Pancreas (tissue), 10 donors: ENCODE data around the gene FAM170B. TPM values are rescaled to one million over a fixed set of nuclear protein-coding genes. Genes with fewer than 3 reads are reported as not detected.

ENCODE experiments used
- ATAC-seq, 4 donors: fragments of 200-7000 bp; cut with Tn5 transposase; one replicate each; pipeline versions ENCODE4 v1.8.0 to v1.9.1; 2020; ENCODE audit warnings: mild to moderate bottlenecking in 4 of 4, moderate library complexity in 4 of 4
- DNase-seq, 6 donors: peaks; one replicate each; pipeline ENCODE4 v3.0.0-alpha.2; 2020
- FAIRE-seq: peaks from 2 replicates; lab custom pipeline; 2012; peaks lifted over from hg19 to GRCh38; lab: Jason Lieb, UNC
- H3K27ac ChIP-seq, 4 donors: fragments of 200-600 bp; sonication (generic); 1 replicate in 3 of 4; 2 replicates in 1 of 4; pipeline versions ENCODE4 v1.5.0 to v1.8.0; 2020
- H3K27me3 ChIP-seq, 4 donors: fragments of 200-600 bp; one replicate each; pipeline ENCODE4 v1.8.0; 2021
- H3K36me3 ChIP-seq, 3 donors: fragments of 200-600 bp; sonication (generic) in 1 of 3; one replicate each; pipeline versions ENCODE4 v1.5.0 to v1.8.0; 2020 to 2021
- H3K4me1 ChIP-seq, 3 donors: fragments of 200-600 bp; one replicate each; pipeline ENCODE4 v1.8.0; 2021
- H3K4me3 ChIP-seq, 4 donors: fragments of 200-600 bp; sonication (generic) in 2 of 4; one replicate each; pipeline versions ENCODE4 v1.5.0 to v1.8.0; 2020 to 2021
- H3K9me3 ChIP-seq, 4 donors: fragments of 200-600 bp; one replicate each; pipeline ENCODE4 v1.8.0; 2021
- WGBS, 2 donors: extraction: QIAGEN DNeasy Blood & Tissue Kit; methylation state at CpG; one replicate each; pipeline ENCODE4 v1.1.7; 2013; 5-methylcytosine and 5-hydroxymethylcytosine counted together
- intact Hi-C, 3 donors: fragments of 100-400 bp; cut with DNase I; formaldehyde crosslinking; loops; one replicate each; pipeline versions ENCODE4 v1.11.1 to v1.14.2; 2022
- polyA plus RNA-seq, 2 donors: library from polyadenylated mRNA; stranded (reverse); fragments of 200-250 nt; gene quantifications; one replicate each; pipeline ENCODE4 v1.2.3, GENCODE V29; 2013
- total RNA-seq, 6 donors: library from RNA; stranded (reverse); fragmentation: NEBNext Ultra II Directional in 4 of 6; extraction: Animal tissue kit (Norgen Biotek cat#: 25700) in 4 of 6; gene quantifications; one replicate each; pipeline versions ENCODE4 v1.2.1 to v1.2.4, GENCODE V29; 2021 to 2023
- TF ChIP-seq, protein P1 (sequence below), 4 donors: fragments of 200-600 bp; sonication (generic) in 3 of 4; IDR thresholded peaks; one replicate each; pipeline versions ENCODE4 v1.5.0 to v1.8.0; 2021; ENCODE audit warnings: antibody characterized with exemption in 4 of 4
- donor health status: healthy with polysubstance abuse.
- donor health status: DM: no; HTN: no; CAD: no; lungs with moderate emphysema.
- donor health status: DM: no; HTN: no; CAD: no.
- donor health status: control.
- donor health status: control.
- donor health status: Bipolar disorder and iron deficiency.
- donor health status: DM: yes; HTN: yes; CAD: no.
- donor health status: DM: no; HTN: no; CAD: no.
- donor health status: DM: no; HTN: no; CAD: no.
- donor health status: DM: yes; HTN: yes; CAD: no.

Gene FAM170B
- total and polyA plus RNA-seq, 8 donors = not detected

DNA sequence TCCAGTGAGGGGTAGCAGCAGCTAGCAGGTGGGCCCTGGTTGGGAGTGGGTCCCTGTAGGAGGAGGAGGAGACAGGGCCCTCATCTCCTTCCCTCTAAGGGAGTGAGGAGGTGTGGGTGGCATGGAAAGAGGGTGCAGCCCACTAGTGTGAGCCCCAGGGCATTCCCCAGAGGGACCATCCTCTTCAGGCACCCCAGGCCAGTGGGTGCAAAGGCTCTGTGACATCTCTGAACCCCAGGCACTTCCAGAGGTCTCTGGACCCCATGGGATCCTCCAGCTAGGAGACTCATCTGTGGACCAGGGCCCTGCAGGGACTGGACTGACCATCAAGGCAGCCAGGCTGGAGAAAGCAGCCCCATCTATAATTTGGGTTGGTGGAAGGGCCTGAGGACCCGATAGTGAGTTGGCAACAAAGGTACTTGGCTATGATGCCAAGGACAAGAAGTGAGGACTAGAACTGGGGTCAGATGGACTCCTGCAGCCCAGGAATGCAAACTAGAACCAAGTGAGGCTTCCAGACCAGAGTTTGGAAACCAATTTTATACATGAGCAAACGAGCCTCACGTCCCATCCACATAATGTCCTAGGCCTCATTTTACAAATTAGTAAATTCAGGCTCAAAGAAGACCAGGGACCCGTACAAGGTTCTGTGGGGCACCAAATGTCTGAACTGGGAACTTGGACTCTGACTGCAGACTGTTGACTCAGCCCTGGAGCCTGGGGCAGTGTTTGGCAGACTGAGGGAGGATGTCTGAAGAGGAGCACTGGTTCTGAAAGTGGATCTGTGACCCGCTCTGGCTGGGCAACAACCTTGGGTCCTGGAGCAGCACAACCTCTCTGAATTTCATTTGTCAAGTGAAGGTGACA, 17.1 kb downstream of the FAM170B start:
- H3K27me3 ChIP-seq = no peaks in the 10 kb centered on the region
- intact Hi-C loops = no loop called here
- 79 to 80% methylated on average over 5 of the region's 5 CpGs for WGBS, 2 donors

GRCh38 chr10:49115796-49116508, 17.9 kb downstream of the FAM170B start:
- ATAC-seq = no peak

More for the DNA sequence above, 17.1 kb downstream of the FAM170B start:
- FAIRE-seq (no peak), ATAC-seq (no peak), DNase-seq (no peak)
- H3K4me3 ChIP-seq = no peak overlapping the region
- H3K9me3 ChIP-seq = no peaks in the 10 kb centered on the region
- H3K27ac ChIP-seq = no peak overlapping the region
- H3K36me3 ChIP-seq = no peaks in the 10 kb centered on the region
- H3K4me1 ChIP-seq = no peaks in the 10 kb centered on the region
- TF ChIP-seq, protein P1, sequence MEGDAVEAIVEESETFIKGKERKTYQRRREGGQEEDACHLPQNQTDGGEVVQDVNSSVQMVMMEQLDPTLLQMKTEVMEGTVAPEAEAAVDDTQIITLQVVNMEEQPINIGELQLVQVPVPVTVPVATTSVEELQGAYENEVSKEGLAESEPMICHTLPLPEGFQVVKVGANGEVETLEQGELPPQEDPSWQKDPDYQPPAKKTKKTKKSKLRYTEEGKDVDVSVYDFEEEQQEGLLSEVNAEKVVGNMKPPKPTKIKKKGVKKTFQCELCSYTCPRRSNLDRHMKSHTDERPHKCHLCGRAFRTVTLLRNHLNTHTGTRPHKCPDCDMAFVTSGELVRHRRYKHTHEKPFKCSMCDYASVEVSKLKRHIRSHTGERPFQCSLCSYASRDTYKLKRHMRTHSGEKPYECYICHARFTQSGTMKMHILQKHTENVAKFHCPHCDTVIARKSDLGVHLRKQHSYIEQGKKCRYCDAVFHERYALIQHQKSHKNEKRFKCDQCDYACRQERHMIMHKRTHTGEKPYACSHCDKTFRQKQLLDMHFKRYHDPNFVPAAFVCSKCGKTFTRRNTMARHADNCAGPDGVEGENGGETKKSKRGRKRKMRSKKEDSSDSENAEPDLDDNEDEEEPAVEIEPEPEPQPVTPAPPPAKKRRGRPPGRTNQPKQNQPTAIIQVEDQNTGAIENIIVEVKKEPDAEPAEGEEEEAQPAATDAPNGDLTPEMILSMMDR (IDR thresholded peaks at IDR 0.05) = no peak

DNA sequence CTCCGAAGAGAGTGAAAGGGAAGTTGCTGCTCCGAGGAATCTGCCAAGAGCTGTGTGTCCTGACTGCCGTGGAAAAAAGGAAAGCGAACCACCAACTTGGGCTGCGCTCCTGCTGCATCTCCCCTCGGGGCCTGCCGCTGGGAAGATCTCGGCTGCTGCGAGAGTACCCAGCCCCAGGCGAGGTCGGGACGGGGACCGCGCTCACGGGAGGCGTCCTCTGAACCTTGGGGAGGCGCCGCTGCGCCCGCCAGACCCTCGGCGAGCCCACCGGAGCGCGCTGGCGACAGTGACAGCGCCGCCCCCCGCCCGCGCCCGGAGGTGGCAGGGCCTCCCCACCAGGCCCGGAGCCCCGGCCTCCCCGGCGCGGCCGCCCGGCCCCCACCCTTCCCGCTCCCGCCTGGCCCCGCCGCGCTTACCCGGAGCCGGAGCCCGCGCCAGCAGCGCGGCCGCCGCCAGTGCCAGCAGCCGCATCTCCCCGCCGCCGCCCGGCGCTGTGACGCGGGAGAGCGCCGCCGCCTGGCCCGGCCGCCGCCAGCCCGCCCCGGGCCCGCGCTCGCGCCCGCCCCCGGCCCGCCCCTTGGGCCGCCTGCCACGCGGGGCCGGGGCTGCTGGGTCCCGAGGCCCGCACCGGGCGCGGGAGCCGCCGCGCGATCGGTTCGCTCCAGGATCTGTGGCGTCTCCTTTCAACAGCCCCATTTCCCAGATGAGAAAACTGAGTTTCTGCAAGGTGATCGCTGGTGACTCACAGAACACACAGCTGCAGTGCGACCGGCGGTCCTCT, 18.6 kb downstream of the FAM170B start, which contains the start of gene VSTM4:
Gene VSTM4, minus strand, starts transcription at position 508 of the 781 bp plus-strand sequence. Its CDS starts 37 bp downstream, at position 471.
- peak; percentile 49 to 79 (median 74) for ATAC-seq
- no peak for FAIRE-seq
- WGBS, 2 donors = 2 to 3% methylated on average over 72 to 95 of the region's 95 CpGs
- TF ChIP-seq, protein P1 (IDR thresholded peaks at IDR 0.05) = no peak
- no peaks in the 10 kb centered on the region for H3K9me3 ChIP-seq
- H3K36me3 ChIP-seq = no peaks in the 10 kb centered on the region
- H3K27me3 ChIP-seq = no peaks in the 10 kb centered on the region
- peak in 4 of 6 donors; percentile 15 to 72 (median 50) for DNase-seq
- H3K27ac ChIP-seq = no peak within 1 kb of the TSS
- H3K4me1 ChIP-seq = no peaks in the 10 kb centered on the region
- intact Hi-C loops = no loop called here
- peak within 1 kb of the TSS in 3 of 4 donors; percentile 10 to 42 (median 37) for H3K4me3 ChIP-seq

More at GRCh38 chr10:49115796-49116508, 17.9 kb downstream of the FAM170B start:
- intact Hi-C loops = no loop called here
- WGBS, 2 donors = 80 to 81% methylated on average over 14 of the region's 14 CpGs
- TF ChIP-seq, protein P1 (IDR thresholded peaks at IDR 0.05) = no peak
- Histone ChIP-seq H3K4me3 (peak overlapping the region in 1 of 4 donors; percentile 37), H3K27me3 (no peaks in the 10 kb centered on the region), H3K9me3 (no peaks in the 10 kb centered on the region), H3K36me3 (no peaks in the 10 kb centered on the region), H3K4me1 (no peaks in the 10 kb centered on the region), H3K27ac (no peak overlapping the region)
- DNase-seq (no peak), FAIRE-seq (no peak)

DNA sequence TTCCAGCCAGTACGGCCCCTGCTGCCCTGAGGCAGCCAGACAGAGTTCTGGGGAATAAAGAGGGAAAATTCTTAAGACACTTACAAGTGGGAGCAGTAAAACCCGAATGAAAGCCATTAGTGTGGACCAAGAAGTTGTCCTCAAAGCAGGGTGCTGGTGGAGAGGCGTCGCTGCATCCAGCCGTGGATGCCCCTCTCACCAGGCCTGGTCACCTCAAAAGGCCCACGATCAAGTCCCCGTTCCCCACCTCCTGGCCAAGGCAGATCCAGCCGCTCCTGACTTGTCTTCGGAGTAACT, 19.2 kb downstream of the FAM170B start:
- FAIRE-seq = no peak

More for the DNA sequence above, 19.2 kb downstream of the FAM170B start:
- no peaks in the 10 kb centered on the region for H3K9me3 ChIP-seq
- intact Hi-C loops = no loop called here
- DNase-seq = no peak
- no peaks in the 10 kb centered on the region for H3K27me3 ChIP-seq
- no peak overlapping the region for H3K27ac ChIP-seq
- peak overlapping the region in 3 of 4 donors; percentile 10 to 42 (median 37) for H3K4me3 ChIP-seq
- H3K4me1 ChIP-seq = no peaks in the 10 kb centered on the region
- H3K36me3 ChIP-seq = no peaks in the 10 kb centered on the region
- WGBS, 2 donors = 41 to 50% methylated on average over 9 of the region's 9 CpGs
- ATAC-seq = no peak
- TF ChIP-seq, protein P1 (IDR thresholded peaks at IDR 0.05) = no peak
